H1 (cell line): ENCODE results near the gene CLDN7. TPM values are rescaled to one million over a fixed set of nuclear protein-coding genes. Genes with fewer than 3 reads are reported as not detected.

ENCODE experiments used
- CTCF ChIA-PET: fragments of 300-600 bp; sonication (Branson Sonifier 250); formaldehyde crosslinking; loops from one replicate; lab custom pipeline; 2021; ENCODE audit not compliant: partially characterized antibody; lab: Charles Lee
- POLR2A ChIA-PET: fragments of 300-600 bp; sonication (Branson Sonifier 250); formaldehyde crosslinking; loops from one replicate; lab custom pipeline; 2021; ENCODE audit warnings: inconsistent platforms; ENCODE audit not compliant: partially characterized antibody; lab: Charles Lee
- DNase-seq, 2 experiments: peaks; one replicate each; pipeline versions ENCODE4 v3.0.0 to v3.0.0-alpha.2; 2010 to 2022; ENCODE audit warnings: low spot score in 2 of 2, low read depth in 1 of 2, mixed read lengths in 1 of 2
- FAIRE-seq: peaks from 2 replicates; lab custom pipeline; 2011; peaks lifted over from hg19 to GRCh38; lab: Jason Lieb, UNC
- H2AFZ ChIP-seq: 2 replicates; pipeline ENCODE4 v1.8.1; 2012; ENCODE audit warnings: low read length, inconsistent platforms
- H2AK5ac ChIP-seq: 2 replicates; pipeline ENCODE4 v1.6.1; 2013; ENCODE audit warnings: low read depth, low read length
- H2BK120ac ChIP-seq: replicated peaks from 2 replicates; pipeline ENCODE3; 2013; ENCODE audit warnings: low read depth, low read length, inconsistent platforms
- H2BK12ac ChIP-seq: 2 replicates; pipeline ENCODE4 v1.6.1; 2013; ENCODE audit warnings: low read depth, low read length
- H2BK15ac ChIP-seq: 2 replicates; pipeline ENCODE4 v1.6.1; 2013; ENCODE audit warnings: low read length
- H2BK20ac ChIP-seq: 2 replicates; pipeline ENCODE4 v1.6.1; 2013; ENCODE audit warnings: low read length
- H2BK5ac ChIP-seq: 2 replicates; pipeline ENCODE4 v1.6.1; 2013; ENCODE audit warnings: low read depth, low read length
- H3K14ac ChIP-seq: 2 replicates; pipeline ENCODE4 v1.6.1; 2013; ENCODE audit warnings: inconsistent platforms; ENCODE audit not compliant: insufficient read length
- H3K18ac ChIP-seq: 2 replicates; pipeline ENCODE4 v1.6.1; 2013; ENCODE audit warnings: low read length; ENCODE audit errors: extremely low read depth
- H3K23ac ChIP-seq: 2 replicates; pipeline ENCODE4 v1.6.1; 2013; ENCODE audit warnings: inconsistent platforms; ENCODE audit not compliant: insufficient read length
- H3K23me2 ChIP-seq: 2 replicates; pipeline ENCODE4 v1.6.1; 2013; ENCODE audit warnings: low read depth, low read length
- H3K27ac ChIP-seq: 2 replicates; pipeline ENCODE4 v1.6.1; 2011; ENCODE audit warnings: low read depth, low read length, inconsistent platforms
- H3K27me3 ChIP-seq, 4 experiments: replicated peaks in 1 of 4; 1 replicate in 1 of 4; 2 replicates in 3 of 4; pipeline versions ENCODE4 v1.6.1 to v1.8.1; 2011 to 2013; ENCODE audit warnings: low read length in 3 of 4, mild to moderate bottlenecking in 3 of 4, inconsistent platforms in 2 of 4, mixed read lengths in 2 of 4, moderate library complexity in 1 of 4; ENCODE audit not compliant: control insufficient read depth in 3 of 4, insufficient read depth in 3 of 4; ENCODE audit errors: extremely low read depth in 1 of 4
- H3K36me3 ChIP-seq, 4 experiments: 2 replicates each; pipeline versions ENCODE4 v1.6.1 to v1.8.1; 2011 to 2013; ENCODE audit warnings: mild to moderate bottlenecking in 4 of 4, low read length in 3 of 4, moderate library complexity in 2 of 4, control low read depth in 1 of 4, inconsistent platforms in 1 of 4; ENCODE audit not compliant: insufficient read depth in 4 of 4, control insufficient read depth in 2 of 4
- H3K4ac ChIP-seq: replicated peaks from 2 replicates; pipeline ENCODE3; 2013; ENCODE audit warnings: low read length, low read depth, mixed read lengths, inconsistent platforms; ENCODE audit not compliant: insufficient read length
- H3K4me1 ChIP-seq, 4 experiments: replicated peaks in 1 of 4; 1 replicate in 1 of 4; 2 replicates in 3 of 4; pipeline versions ENCODE4 v1.6.1 to v1.8.1; 2011 to 2013; ENCODE audit warnings: low read length in 3 of 4, inconsistent platforms in 2 of 4, mixed read lengths in 1 of 4; ENCODE audit not compliant: insufficient read depth in 4 of 4, control insufficient read depth in 3 of 4
- H3K4me2 ChIP-seq, 2 experiments: 2 replicates each; pipeline versions ENCODE4 v1.6.1 to v1.8.1; 2011 to 2013; ENCODE audit warnings: low read depth in 2 of 2, low read length in 2 of 2, control low read depth in 1 of 2, inconsistent platforms in 1 of 2, mild to moderate bottlenecking in 1 of 2; ENCODE audit not compliant: insufficient read depth in 1 of 2
- H3K4me3 ChIP-seq, 4 experiments: fragments of 200-600, 300-600 bp in 1 of 4; sonication (generic), shearing (Covaris generic), sonication (Bioruptor Twin) in 1 of 4; 2 replicates each; pipeline versions ENCODE4 v1.5.1 to v1.8.1; 2011 to 2016; ENCODE audit warnings: low read length in 4 of 4, low read depth in 3 of 4, control low read depth in 2 of 4, inconsistent platforms in 2 of 4, mild to moderate bottlenecking in 2 of 4, mixed read lengths in 1 of 4, moderate library complexity in 1 of 4; ENCODE audit not compliant: insufficient read depth in 2 of 4; ENCODE audit errors: extremely low read depth in 1 of 4
- H3K56ac ChIP-seq: replicated peaks from 2 replicates; pipeline ENCODE3; 2013; ENCODE audit warnings: low read depth, mild to moderate bottlenecking, mixed read lengths, low read length, inconsistent platforms; ENCODE audit not compliant: insufficient read length
- H3K79me1 ChIP-seq: 2 replicates; pipeline ENCODE4 v1.6.1; 2013; ENCODE audit warnings: low read depth, low read length, control low read depth
- H3K79me2 ChIP-seq, 2 experiments: 2 replicates each; pipeline versions ENCODE4 v1.6.1 to v1.8.1; 2012 to 2013; ENCODE audit warnings: low read length in 2 of 2, mild to moderate bottlenecking in 2 of 2, inconsistent platforms in 1 of 2; ENCODE audit not compliant: insufficient read depth in 2 of 2, control insufficient read depth in 1 of 2
- H3K9ac ChIP-seq, 4 experiments: replicated peaks in 1 of 4; 1 replicate in 1 of 4; 2 replicates in 3 of 4; pipeline versions ENCODE4 v1.6.1 to v1.8.1; 2011 to 2013; ENCODE audit warnings: low read depth in 3 of 4, low read length in 3 of 4, control low read depth in 2 of 4, mild to moderate bottlenecking in 2 of 4, moderate library complexity in 2 of 4, inconsistent platforms in 1 of 4; ENCODE audit errors: extremely low read depth in 1 of 4
- H3K9me3 ChIP-seq, 2 experiments: 2 replicates each; pipeline versions ENCODE4 v1.6.1 to v1.8.1; 2012 to 2013; ENCODE audit warnings: mild to moderate bottlenecking in 2 of 2, moderate library complexity in 2 of 2, control low read depth in 1 of 2, inconsistent platforms in 1 of 2, low read depth in 1 of 2, low read length in 1 of 2, mixed read lengths in 1 of 2; ENCODE audit not compliant: insufficient read depth in 2 of 2
- H4K20me1 ChIP-seq, 2 experiments: replicated peaks in 1 of 2; 2 replicates each; pipeline versions ENCODE3 to v1.8.1; 2011 to 2013; ENCODE audit warnings: inconsistent platforms in 2 of 2, low read length in 2 of 2, mild to moderate bottlenecking in 1 of 2; ENCODE audit not compliant: insufficient read depth in 2 of 2, control insufficient read depth in 1 of 2
- H4K5ac ChIP-seq: 2 replicates; pipeline ENCODE4 v1.6.1; 2013; ENCODE audit warnings: low read length, low read depth, mixed read lengths, inconsistent platforms; ENCODE audit not compliant: insufficient read length
- H4K8ac ChIP-seq: 2 replicates; pipeline ENCODE4 v1.8.0; 2013; ENCODE audit warnings: mild to moderate bottlenecking, moderate library complexity, low read length, inconsistent platforms; ENCODE audit not compliant: insufficient read depth; ENCODE audit errors: extremely low read depth
- H4K91ac ChIP-seq: replicated peaks from 2 replicates; pipeline ENCODE3; 2013; ENCODE audit warnings: low read length, mixed read lengths, inconsistent platforms; ENCODE audit not compliant: insufficient read length
- ASH2L ChIP-seq: fragments of 200-600, 300-600 bp; sonication (generic); IDR thresholded peaks from one replicate; pipeline ENCODE4 v1.7.1; 2017; ENCODE audit warnings: low read length
- BACH1 ChIP-seq: IDR thresholded peaks from 2 replicates; pipeline ENCODE4 v1.6.1; 2012; ENCODE audit warnings: low read length, improper control_type of control experiment
- BRCA1 ChIP-seq: IDR thresholded peaks from 2 replicates; pipeline ENCODE4 v1.6.1; 2012; ENCODE audit warnings: low read depth, low read length, improper control_type of control experiment
- MAFK ChIP-seq: IDR thresholded peaks from 2 replicates; pipeline ENCODE4 v1.6.1; 2012; ENCODE audit warnings: low read depth, mild to moderate bottlenecking, improper control_type of control experiment, low read length
- RFX5 ChIP-seq: IDR thresholded peaks from 2 replicates; pipeline ENCODE4 v1.6.1; 2011; ENCODE audit warnings: low read depth, low read length, improper control_type of control experiment, borderline replicate concordance
- SP4 ChIP-seq: IDR thresholded peaks from 2 replicates; pipeline ENCODE4 v1.6.1; 2012; ENCODE audit warnings: low read length, inconsistent platforms
- whole genome bisulfite sequencing, 2 experiments: shearing (Covaris generic) in 1 of 2; methylation state at CpG; one replicate each; pipeline versions ENCODE4 v1.1.6 to v1.1.7; 2013 to 2015; ENCODE audit warnings: low lambda C conversion rate in 2 of 2, mixed read lengths in 2 of 2, inconsistent platforms in 1 of 2, low coverage in 1 of 2, missing lambda C conversion rate in 1 of 2; ENCODE audit not compliant: insufficient replicate concordance in 2 of 2, insufficient coverage in 1 of 2, insufficient read length in 1 of 2; ENCODE audit errors: extremely low coverage in 1 of 2, missing lambda C conversion rate in 1 of 2; 5-methylcytosine and 5-hydroxymethylcytosine counted together
- polyA plus RNA-seq, 7 experiments: library from polyadenylated mRNA; depleted of rRNA in 3 of 7; stranded (reverse) in 5 of 7; unstranded in 2 of 7; fragments of >200 nt in 5 of 7; fragments of 200-250 nt in 2 of 7; gene quantifications; 1 replicate in 5 of 7; 2 replicates in 1 of 7; 4 replicates in 1 of 7; pipeline versions ENCODE4 v1.2.1 to v1.2.3, GENCODE V29; 2011 to 2013; ENCODE audit warnings: missing spikeins in 2 of 7, mixed read lengths in 2 of 7
- total RNA-seq: library from RNA; stranded (reverse); fragmentation: NEBNext Ultra II Directional; extraction: Animal tissue kit (Norgen Biotek cat#: 25700); gene quantifications from 2 replicates; pipeline ENCODE4 v1.2.1, GENCODE V29; 2021

The CLDN7 gene
- total and polyA plus RNA-seq, 2 of the 8 experiments (the other 6 are each of a cell fraction or from before 2014, with no cell fraction given): 118 to 119 TPM

GRCh38 chr17:7237266-7237760 is 25.0 kb downstream of the CLDN7 start:
- no peak for FAIRE-seq
- H2AFZ ChIP-seq: no peak overlapping the region
- H2AK5ac ChIP-seq: no peak overlapping the region
- H3K4me1 ChIP-seq: peaks cover 5 to 24% (median 12%) of the 10 kb centered on the region in 4 experiments
- H3K23ac ChIP-seq: no peak overlapping the region
- peak overlapping the region in 1 of 4 experiments; percentile 56; a peak in 2 of 7 replicates for H3K9ac ChIP-seq
- CTCF ChIA-PET: interaction anchor here (1.2 to 6.4 kb wide), 2 partner anchors 13 to 16 kb away, joined by 3 to 46 read pairs; partner anchors contain the start of genes ACADVL and DLG4
- H3K27ac ChIP-seq: no peak overlapping the region
- H3K23me2 ChIP-seq: peaks cover 10% of the 10 kb centered on the region; the same call in 1 of the 2 replicates
- TF ChIP-seq BACH1: no peak
- no peak for TF ChIP-seq SP4
- TF ChIP-seq RFX5: no peak
- no peak for TF ChIP-seq BRCA1
- no peak for TF ChIP-seq ASH2L
- no peak for TF ChIP-seq MAFK
- TF ChIP-seq, all 59 proteins: peak for 0
- Histone ChIP-seq H3K27me3 (no peaks in the 10 kb centered on the region), H3K18ac (no peak overlapping the region), H4K8ac (no peak overlapping the region), H3K36me3 (peaks cover 15 to 36% (median 22%) of the 10 kb centered on the region in 4 experiments; a peak in 6 of 8 replicates), H3K4me3 (peak overlapping the region; percentile 47 to 95 (median 74); a peak in 6 of 8 replicates), H3K79me1 (peaks cover 8% of the 10 kb centered on the region; the same call in 1 of the 2 replicates), H4K91ac (no peak overlapping the region), H2BK120ac (no peak overlapping the region), H2BK15ac (no peak overlapping the region), H2BK12ac (no peak overlapping the region), H3K14ac (no peak overlapping the region), H3K56ac (no peak overlapping the region), H3K9me3 (no peaks in the 10 kb centered on the region), H3K79me2 (peaks cover 7 to 64% of the 10 kb centered on the region in 2 experiments), H2BK20ac (no peak overlapping the region), H3K4ac (peak overlapping the region; percentile 94), H3K4me2 (peak overlapping the region; percentile 74 to 77), H2BK5ac (no peak overlapping the region; the same call in 1 of the 2 replicates), H4K5ac (no peak overlapping the region), H4K20me1 (peaks cover 11 to 22% of the 10 kb centered on the region in 2 experiments)
- no peak for DNase-seq
- POLR2A ChIA-PET: interaction anchor here (1.1 to 19.7 kb wide), 9 partner anchors 11 to 81 kb away, joined by 3 to 386 read pairs (median 22); partner anchors contain the start of genes ACADVL, CLDN7, CTDNEP1 and DLG4
- 51% methylated on average over 6 of the region's 6 CpGs; no CpG with 5 or more reads in 1 of the 2 experiments for WGBS, 2 experiments
